Daoy (cell line): ENCODE results near the gene CCNI2. TPM values are rescaled to one million over a fixed set of nuclear protein-coding genes. Genes with fewer than 3 reads are reported as not detected.
"Not testable (repeated sequence)": the region's sequence is repeated elsewhere in the genome, so short reads cannot be mapped to it uniquely, and the experiment has no call there.

Source experiments
- DNase-seq: peaks from one replicate; pipeline ENCODE4 v3.0.0-alpha.2; 2015; ENCODE audit warnings: low read depth
- total RNA-seq: library from RNA; depleted of rRNA; stranded (reverse); fragments of >200 nt; shearing (Covaris generic); gene quantifications from 2 replicates; pipeline ENCODE4 v1.2.3, GENCODE V29; 2014; rRNA removed

The CCNI2 gene
- total RNA-seq, 1 experiment from 2014 or later = 0.06 TPM

- no peak for DNase-seq
Observed at GRCh38 chr5:132780577-132780976, 33.4 kb downstream of the CCNI2 start.

- DNase-seq = no peak
Observed at GRCh38 chr5:132781029-132781428, 33.8 kb downstream of the CCNI2 start.

- DNase-seq = peak; percentile 68
Observed at GRCh38 chr5:132782101-132782500, 34.9 kb downstream of the CCNI2 start.

GRCh38 chr5:132785365-132785764 lies 38.1 kb downstream of the CCNI2 start:
- no peak for DNase-seq

GRCh38 chr5:132785864-132786263 lies 38.6 kb downstream of the CCNI2 start:
- no peak for DNase-seq

GRCh38 chr5:132787076-132787475 lies 39.9 kb downstream of the CCNI2 start:
- no peak for DNase-seq

GRCh38 chr5:132788508-132788907 lies 41.3 kb downstream of the CCNI2 start:
- no peak for DNase-seq

GRCh38 chr5:132788990-132789886 lies 42.0 kb downstream of the CCNI2 start:
- DNase-seq = no peak

- DNase-seq = no peak
Observed at GRCh38 chr5:132790201-132790865, 43.1 kb downstream of the CCNI2 start.

GRCh38 chr5:132791026-132791425 lies 43.8 kb downstream of the CCNI2 start:
- no peak for DNase-seq

GRCh38 chr5:132797651-132798050 lies 50.4 kb downstream of the CCNI2 start:
- DNase-seq = no peak

GRCh38 chr5:132799392-132799791 lies 52.2 kb downstream of the CCNI2 start:
- DNase-seq = no peak

GRCh38 chr5:132800545-132800944 lies 53.3 kb downstream of the CCNI2 start:
- no peak for DNase-seq

- DNase-seq = no peak
Observed at GRCh38 chr5:132802044-132802684, 54.9 kb downstream of the CCNI2 start.

GRCh38 chr5:132802685-132803066 lies 55.5 kb downstream of the CCNI2 start:
- DNase-seq = not testable (repeated sequence)

Other genes starting within 250 kb of the CCNI2 start
- not detected in 2 replicates for gene IL5, start 203.9 kb upstream of the CCNI2 start, total RNA-seq
- 16.5 and 17.6 TPM in 2 replicates for gene RAD50, start 190.4 kb upstream of the CCNI2 start, total RNA-seq
- gene IL13, start 89.3 kb upstream of the CCNI2 start, total RNA-seq = not detected in 2 replicates
- not detected in 2 replicates for gene IL4, start 73.4 kb upstream of the CCNI2 start, total RNA-seq
- 10.1 and 19.3 TPM in 2 replicates for gene KIF3A, start 9.9 kb upstream of the CCNI2 start, total RNA-seq
- gene SEPTIN8, start 29.8 kb downstream of the CCNI2 start, total RNA-seq = 27.1 and 27.2 TPM in 2 replicates
- gene SOWAHA, start 65.9 kb downstream of the CCNI2 start, total RNA-seq = 0.42 TPM in 1 of 2 replicates, not detected in the other
- gene SHROOM1, start 83.2 kb downstream of the CCNI2 start, total RNA-seq = 8.2 and 8.3 TPM in 2 replicates
- 0.17 TPM in 1 of 2 replicates, not detected in the other for gene GDF9, start 119.0 kb downstream of the CCNI2 start, total RNA-seq
- 287 and 294 TPM in 2 replicates for gene UQCRQ, start 119.2 kb downstream of the CCNI2 start, total RNA-seq
- gene LEAP2, start 126.2 kb downstream of the CCNI2 start, total RNA-seq = 0.17 and 0.68 TPM in 2 replicates
- gene AFF4, start 216.2 kb downstream of the CCNI2 start, total RNA-seq = 25.0 and 34.2 TPM in 2 replicates